GM18909 (cell line): ENCODE results near the gene CDK6.
"Not testable (repeated sequence)": the region's sequence is repeated elsewhere in the genome, so short reads cannot be mapped to it uniquely, and the experiment has no call there.

Source experiments
- ATAC-seq: cut with Tn5 transposase; IDR thresholded peaks from one replicate; pipeline ENCODE4 v1.9.1; 2021; ENCODE audit warnings: mild to moderate bottlenecking; ENCODE audit not compliant: unreplicated experiment, poor library complexity

The CDK6 gene

DNA sequence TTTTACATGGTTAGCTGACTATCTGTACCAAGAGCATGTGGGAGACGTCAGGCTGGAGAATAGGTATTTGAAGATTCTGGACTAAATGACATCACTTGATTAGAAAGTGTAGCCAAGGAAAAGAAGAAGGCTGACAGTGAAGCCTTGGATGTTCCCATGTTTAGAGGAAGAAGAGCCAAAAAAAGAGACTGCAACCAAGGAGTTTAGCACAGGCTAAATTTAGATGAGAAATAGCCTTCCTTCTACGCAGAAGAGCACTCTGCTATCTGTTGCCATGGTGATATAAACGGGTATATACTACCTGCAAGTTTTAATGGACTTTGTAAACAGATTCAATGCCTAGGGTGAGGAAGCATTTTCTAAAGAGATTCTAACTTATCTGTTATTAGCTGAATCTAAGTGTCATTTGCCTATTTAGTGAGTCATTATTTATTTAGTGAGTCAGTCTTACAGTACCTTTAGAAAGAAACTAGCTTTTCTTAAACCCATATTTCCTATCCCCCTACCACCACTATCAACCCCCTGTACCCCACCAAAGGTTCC, 69.8 kb downstream of the CDK6 start:
- ATAC-seq = no peak

GRCh38 chr7:92765725-92766124, 70.6 kb downstream of the CDK6 start:
- ATAC-seq = no peak

GRCh38 chr7:92763636-92764423, 72.5 kb downstream of the CDK6 start:
- ATAC-seq = peak; percentile 40

DNA sequence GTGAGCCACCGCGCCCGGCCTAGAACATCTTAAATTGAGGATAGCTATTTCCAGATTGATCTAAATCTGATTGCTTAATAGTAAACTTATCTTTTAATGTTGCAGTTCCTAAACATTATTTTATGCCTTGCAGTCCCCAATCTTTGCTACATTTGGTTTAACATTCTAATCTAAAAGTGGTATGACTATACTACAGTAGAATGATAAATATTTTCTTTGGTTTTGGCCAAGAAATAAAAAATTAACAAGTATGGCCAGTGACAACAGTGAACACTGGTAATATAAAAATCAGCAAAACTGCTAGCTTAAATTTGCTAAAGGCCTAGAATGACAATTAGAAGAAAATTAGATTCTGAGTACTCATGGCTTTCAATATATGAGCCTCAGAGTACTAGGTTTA, 73.5 kb downstream of the CDK6 start:
- ATAC-seq = no peak

DNA sequence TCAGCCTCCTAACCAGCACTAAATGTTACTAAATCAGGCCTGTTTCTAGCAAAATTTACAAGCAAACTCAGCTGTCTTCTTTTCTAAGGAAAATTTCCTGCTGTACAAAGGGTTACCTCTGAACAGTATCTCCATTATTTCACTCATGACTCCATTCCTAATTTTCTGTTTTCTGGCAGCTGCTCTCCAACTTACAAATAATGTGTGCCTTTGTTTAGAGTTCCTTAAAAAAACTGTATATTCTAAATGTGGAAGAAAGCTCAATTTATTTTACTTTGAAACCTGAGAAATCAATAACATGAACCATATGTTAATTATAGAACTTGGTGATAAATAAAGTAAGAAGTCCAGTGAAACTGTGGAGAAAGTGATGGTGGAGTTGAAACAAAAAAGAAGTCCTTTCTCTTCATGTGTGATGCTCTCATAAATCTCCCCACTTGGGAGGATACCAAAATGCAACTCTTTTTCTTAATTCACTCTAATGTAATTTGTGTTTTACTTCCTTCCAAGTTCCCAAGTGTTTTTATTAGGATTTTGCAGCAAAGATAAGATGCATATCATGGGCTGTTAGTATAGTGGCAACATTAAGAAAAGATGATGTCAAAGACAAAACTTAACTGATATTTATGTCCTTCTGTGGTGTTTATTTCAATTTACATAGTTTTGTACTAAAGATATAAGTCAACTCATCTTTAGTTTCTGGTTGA, 74.8 kb downstream of the CDK6 start:
- ATAC-seq = no peak

- no peak for ATAC-seq
These were observed 77.5 kb downstream of the CDK6 start for GRCh38 chr7:92758796-92759431.

- not testable (repeated sequence) for ATAC-seq
These were observed 79.0 kb downstream of the CDK6 start for GRCh38 chr7:92757311-92757910.

DNA sequence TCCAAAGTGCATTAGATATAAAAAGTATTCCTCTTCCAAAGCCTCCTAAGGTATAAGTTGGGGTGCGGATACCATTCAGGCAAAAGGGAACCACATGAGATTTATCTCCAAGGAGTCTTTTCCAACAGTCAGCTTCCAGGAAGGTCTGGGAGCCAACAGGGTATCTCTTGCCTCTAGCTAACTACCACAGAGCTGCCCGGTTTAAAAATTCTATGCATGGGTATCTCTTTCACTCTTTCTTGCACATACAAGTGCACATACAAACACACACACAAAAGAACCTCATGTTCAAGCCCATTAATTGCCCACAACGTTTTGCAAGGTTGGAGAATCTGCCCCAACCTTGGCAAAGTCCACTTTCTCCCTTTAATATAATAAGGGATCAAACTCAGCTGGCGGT, 80.7 kb downstream of the CDK6 start:
- ATAC-seq = peak; percentile 11

- peak; percentile 47 for ATAC-seq
These were observed 81.3 kb downstream of the CDK6 start for GRCh38 chr7:92754919-92755581.

- ATAC-seq = no peak
These were observed 82.8 kb downstream of the CDK6 start for GRCh38 chr7:92753614-92754013.

GRCh38 chr7:92751902-92752901, 84.2 kb downstream of the CDK6 start:
- no peak for ATAC-seq

DNA sequence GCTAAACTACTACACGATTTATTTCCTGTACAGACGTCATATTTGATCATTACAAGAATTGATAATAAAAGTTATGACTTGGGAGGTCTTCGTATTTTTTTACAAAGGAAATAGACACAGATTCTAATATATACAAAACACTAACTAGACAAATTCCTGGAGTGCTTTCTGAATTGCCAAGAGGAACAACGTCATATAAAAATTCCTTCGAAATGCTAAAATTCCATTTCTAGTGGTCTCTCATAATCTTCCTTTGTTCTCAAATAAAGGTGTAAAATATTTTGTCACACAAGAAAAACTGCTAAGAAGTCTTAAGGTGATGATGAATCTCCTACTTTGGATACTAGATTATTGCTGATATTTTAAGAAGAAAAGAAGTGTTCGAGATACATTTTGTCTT, 85.4 kb downstream of the CDK6 start:
- ATAC-seq = no peak

DNA sequence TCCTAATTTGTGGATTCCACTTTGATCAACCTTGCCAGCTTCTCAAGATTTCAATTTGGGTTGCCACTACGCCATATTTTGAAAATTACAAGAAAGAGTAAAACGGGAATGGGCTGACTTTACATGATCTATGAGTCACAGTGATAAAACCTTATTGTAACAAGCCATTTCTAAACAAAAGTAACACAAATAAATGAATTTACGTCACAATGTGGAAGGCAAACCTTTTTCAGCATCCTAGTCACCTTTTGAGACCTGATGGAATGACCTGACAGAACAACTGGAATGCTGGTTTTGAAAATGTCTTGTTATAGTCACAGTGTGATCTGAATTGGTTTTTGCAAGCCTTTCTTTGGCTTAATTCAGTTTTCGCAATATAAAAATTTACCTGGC, 85.9 kb downstream of the CDK6 start:
- ATAC-seq = no peak

DNA sequence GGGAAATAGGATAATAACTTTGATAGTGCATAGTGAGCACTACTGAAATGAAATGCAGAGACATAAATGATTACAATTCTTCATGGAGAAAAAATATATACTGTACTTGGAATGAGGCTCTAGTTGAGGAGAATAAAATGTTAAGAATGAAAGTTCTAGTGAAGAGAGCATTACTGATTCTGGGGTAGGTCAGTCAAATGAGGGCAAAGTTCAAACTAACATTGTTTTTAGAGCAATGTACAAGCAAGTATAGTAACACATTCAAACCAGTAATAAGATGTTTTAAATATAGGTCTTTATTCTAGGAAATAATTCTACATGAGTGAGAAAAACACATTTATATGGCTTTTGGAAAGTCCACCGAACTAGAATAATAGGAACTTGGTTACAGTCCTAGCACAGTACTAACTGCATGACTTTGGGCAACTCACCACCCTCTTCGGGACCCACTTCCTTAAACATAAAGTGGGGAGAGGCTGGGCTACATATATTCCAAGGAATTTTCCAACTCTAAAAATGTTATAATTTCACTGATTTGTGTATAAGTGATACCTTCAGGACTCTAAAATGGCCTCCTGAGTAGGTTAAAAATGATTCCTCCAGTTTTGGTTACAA, 86.4 kb downstream of the CDK6 start:
- ATAC-seq = no peak

- no peak for ATAC-seq
These were observed 87.0 kb downstream of the CDK6 start for GRCh38 chr7:92749327-92749755.

GRCh38 chr7:92748495-92748894, 87.9 kb downstream of the CDK6 start:
- ATAC-seq = no peak

GRCh38 chr7:92747041-92747835, 89.1 kb downstream of the CDK6 start:
- ATAC-seq = no peak

DNA sequence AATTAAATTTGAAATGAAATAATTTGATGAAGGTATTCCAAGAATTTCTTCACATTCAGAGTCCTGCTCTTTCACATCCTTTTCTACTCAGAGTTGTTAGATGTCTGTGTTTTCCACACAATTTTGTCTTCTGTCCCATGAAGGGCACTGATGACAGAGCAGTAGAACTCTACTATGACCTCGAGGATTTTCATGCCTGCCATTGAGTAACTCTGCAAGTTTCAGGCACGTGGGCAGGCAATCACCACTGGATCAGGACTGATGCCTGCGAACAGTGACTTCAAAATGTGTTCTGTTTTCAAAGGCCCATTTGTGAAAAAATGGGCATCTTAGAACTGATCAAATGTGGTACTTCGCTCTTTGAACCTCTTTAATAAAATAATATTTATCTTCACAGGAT, 91.1 kb downstream of the CDK6 start:
- ATAC-seq = no peak
